Panc1 (cell line): ENCODE data around the gene TNFRSF1B.
A peak's percentile ranks its signal among the peaks of the same experiment; 100 is the strongest.

Source experiments
- CTCF ChIP-seq: fragments of 450-650 bp; IDR thresholded peaks from 2 replicates; pipeline ENCODE4 v1.5.1; 2017; ENCODE audit warnings: mild to moderate bottlenecking
- POLR2AphosphoS5 ChIP-seq: IDR thresholded peaks from 2 replicates; pipeline ENCODE4 v1.6.1; 2012; ENCODE audit warnings: mild to moderate bottlenecking, low read depth, low read length, moderate library complexity
- REST ChIP-seq, 2 experiments: IDR thresholded peaks; 2 replicates each; pipeline ENCODE4 v1.6.1; 2011 to 2012; ENCODE audit warnings: low read depth in 2 of 2, control low read depth in 1 of 2, low read length in 1 of 2, mild to moderate bottlenecking in 1 of 2, moderate library complexity in 1 of 2; ENCODE audit not compliant: insufficient read depth in 1 of 2

DNA sequence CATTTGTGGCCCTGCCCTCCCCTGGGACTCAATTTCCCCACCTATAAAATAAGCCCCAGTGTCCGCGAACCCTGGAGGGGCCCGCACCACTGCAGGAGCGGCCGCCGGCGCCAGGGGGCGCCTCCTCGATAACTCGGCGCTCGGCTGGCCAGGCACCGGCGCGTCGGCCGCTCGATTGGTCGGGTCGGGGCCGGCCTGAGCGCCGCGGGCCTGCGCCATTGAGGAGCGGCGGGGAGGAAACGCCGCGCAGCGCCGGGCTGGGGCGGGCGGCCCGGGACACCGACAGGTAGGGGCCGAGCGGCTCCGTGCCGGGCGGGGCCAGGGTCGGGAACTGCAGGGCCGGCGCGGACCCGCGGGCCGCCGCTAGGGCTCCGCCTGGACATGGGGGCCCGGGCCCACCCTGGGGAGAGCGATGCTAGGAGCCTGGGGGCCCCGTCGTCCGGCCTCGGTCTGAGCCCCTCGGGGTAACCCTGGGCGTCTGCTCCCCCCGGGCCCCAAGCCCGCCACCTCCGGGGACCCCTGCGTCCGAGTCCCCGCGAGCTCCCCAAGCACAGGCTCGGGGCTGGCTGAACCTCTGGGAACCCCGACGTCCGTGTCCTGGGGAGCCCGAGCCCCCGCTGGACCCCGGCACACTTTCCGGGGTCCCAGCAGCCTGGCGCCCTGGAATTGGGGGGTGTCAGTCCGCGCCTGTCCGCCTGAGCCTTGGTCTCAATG, 63.2 kb downstream of the TNFRSF1B start, which contains the start of gene VPS13D:
- TF ChIP-seq CTCF (peak; percentile 99), REST (IDR thresholded peaks at IDR 0.05; ENCODE audit: insufficient read depth in 1 of 2, low read depth in 2 of 2, low read length in 1 of 2) (no peak), POLR2AphosphoS5 (peak; percentile 50; the same call in 1 of the 2 replicates)
